ENCODE measurements around the gene SGSH.

Gene SGSH

DNA sequence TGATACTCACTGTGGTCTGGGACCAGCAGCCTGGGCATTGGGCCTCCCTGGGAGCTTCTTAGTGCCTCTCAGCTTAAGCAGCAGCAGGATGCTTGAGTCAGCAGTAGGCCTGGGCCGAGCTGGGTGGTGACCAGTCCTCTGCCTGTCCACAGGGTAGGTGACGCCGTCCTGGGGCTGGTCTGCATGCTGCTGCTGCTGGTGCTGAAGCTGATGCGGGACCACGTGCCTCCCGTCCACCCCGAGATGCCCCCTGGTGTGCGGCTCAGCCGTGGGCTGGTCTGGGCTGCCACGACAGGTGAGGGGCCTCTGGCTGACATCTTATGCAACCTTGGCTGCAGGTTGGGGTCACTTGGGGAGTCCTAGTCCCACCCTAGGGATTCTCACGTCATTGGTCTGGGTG lies 7.5 kb upstream of the SGSH start:
- TF ChIP-seq, protein P1, sequence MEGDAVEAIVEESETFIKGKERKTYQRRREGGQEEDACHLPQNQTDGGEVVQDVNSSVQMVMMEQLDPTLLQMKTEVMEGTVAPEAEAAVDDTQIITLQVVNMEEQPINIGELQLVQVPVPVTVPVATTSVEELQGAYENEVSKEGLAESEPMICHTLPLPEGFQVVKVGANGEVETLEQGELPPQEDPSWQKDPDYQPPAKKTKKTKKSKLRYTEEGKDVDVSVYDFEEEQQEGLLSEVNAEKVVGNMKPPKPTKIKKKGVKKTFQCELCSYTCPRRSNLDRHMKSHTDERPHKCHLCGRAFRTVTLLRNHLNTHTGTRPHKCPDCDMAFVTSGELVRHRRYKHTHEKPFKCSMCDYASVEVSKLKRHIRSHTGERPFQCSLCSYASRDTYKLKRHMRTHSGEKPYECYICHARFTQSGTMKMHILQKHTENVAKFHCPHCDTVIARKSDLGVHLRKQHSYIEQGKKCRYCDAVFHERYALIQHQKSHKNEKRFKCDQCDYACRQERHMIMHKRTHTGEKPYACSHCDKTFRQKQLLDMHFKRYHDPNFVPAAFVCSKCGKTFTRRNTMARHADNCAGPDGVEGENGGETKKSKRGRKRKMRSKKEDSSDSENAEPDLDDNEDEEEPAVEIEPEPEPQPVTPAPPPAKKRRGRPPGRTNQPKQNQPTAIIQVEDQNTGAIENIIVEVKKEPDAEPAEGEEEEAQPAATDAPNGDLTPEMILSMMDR (IDR thresholded peaks at IDR 0.05; ENCODE audit: extremely low read depth, insufficient read depth, missing control alignments), result no peak
- DNase-seq (ENCODE audit: low spot score), result no peak
- in situ Hi-C loops (cut with MboI; ENCODE audit: low pct_unique_long_range_greater_than_20kb, low sequenced_read_pairs, unreplicated experiment), result no loop called here

- DNase-seq (ENCODE audit: low spot score), result no peak
- in situ Hi-C loops (cut with MboI; ENCODE audit: low pct_unique_long_range_greater_than_20kb, low sequenced_read_pairs, unreplicated experiment), result no loop called here
- TF ChIP-seq, protein P1 (IDR thresholded peaks at IDR 0.05; ENCODE audit: extremely low read depth, insufficient read depth, missing control alignments), result no peak
These were observed 7.0 kb upstream of the SGSH start for GRCh38 chr17:80227156-80227555.

- in situ Hi-C loops (cut with MboI; ENCODE audit: low pct_unique_long_range_greater_than_20kb, low sequenced_read_pairs, unreplicated experiment), result no loop called here
- DNase-seq (ENCODE audit: low spot score), result no peak
- TF ChIP-seq, protein P1 (IDR thresholded peaks at IDR 0.05; ENCODE audit: extremely low read depth, insufficient read depth, missing control alignments), result no peak
These were observed 5.1 kb upstream of the SGSH start for GRCh38 chr17:80225230-80225629.

- in situ Hi-C loops (cut with MboI; ENCODE audit: low pct_unique_long_range_greater_than_20kb, low sequenced_read_pairs, unreplicated experiment), result no loop called here
- TF ChIP-seq, protein P1 (IDR thresholded peaks at IDR 0.05; ENCODE audit: extremely low read depth, insufficient read depth, missing control alignments), result no peak
- DNase-seq (ENCODE audit: low spot score), result no peak
These were observed 4.5 kb upstream of the SGSH start for GRCh38 chr17:80224683-80225082.

GRCh38 chr17:80223838-80224497 lies 3.8 kb upstream of the SGSH start:
- in situ Hi-C loops (cut with MboI; ENCODE audit: low pct_unique_long_range_greater_than_20kb, low sequenced_read_pairs, unreplicated experiment), result no loop called here
- TF ChIP-seq, protein P1 (IDR thresholded peaks at IDR 0.05; ENCODE audit: extremely low read depth, insufficient read depth, missing control alignments), result no peak
- DNase-seq (ENCODE audit: low spot score), result no peak

- no peak for DNase-seq (ENCODE audit: low spot score)
- in situ Hi-C loops (cut with MboI; ENCODE audit: low pct_unique_long_range_greater_than_20kb, low sequenced_read_pairs, unreplicated experiment), result no loop called here
- TF ChIP-seq, protein P1 (IDR thresholded peaks at IDR 0.05; ENCODE audit: extremely low read depth, insufficient read depth, missing control alignments), result no peak
These were observed 3.1 kb upstream of the SGSH start for GRCh38 chr17:80223142-80223815.
